Islet of Langerhans (tissue), 1 donor: Measurements from ENCODE around the gene NTN3.

ENCODE experiments used
- FAIRE-seq: peaks from one replicate; lab custom pipeline; 2011; peaks lifted over from hg19 to GRCh38; lab: Jason Lieb, UNC

The NTN3 gene

DNA sequence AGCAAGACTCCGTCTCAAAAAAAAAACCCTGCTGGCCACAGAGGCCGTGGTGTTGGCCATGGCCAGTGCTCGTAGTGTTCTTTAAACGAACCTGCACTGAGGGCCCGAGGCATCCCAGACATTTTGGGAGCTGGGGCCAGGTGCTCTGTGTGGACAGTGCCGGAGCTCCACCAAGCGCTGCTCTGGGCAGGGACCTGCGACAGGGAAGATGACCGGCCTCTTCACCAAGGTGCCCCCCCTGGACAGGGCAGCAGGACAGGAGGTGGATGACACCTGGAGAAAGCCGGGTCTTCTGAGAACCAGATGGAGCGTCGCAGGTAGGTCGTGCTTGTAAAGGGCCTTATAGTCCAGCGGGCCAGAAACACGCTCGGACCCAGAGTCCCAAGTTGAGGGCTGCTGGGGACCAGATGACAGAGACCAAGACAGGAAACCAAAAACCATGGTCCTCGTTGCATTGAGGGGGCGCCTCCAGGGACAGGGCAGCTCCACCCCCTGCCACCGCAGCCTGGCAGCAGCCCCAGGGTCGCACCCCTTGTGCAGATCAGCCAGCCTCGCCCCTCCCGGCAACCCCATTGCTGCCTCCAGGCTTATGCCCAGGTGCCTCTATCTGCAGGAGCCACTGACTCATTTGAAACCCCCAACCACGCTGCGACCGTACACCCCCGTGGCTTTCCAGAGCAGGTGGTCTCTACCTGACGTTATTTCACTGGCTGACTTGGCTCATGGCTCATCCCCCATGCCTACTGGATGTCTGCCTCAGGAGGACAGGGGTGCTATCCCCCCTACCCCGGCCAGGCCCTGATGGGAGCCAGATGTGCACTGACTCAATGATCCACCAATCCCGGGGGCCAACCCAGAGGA is 4.2 kb upstream of the NTN3 start:
- FAIRE-seq = no peak

DNA sequence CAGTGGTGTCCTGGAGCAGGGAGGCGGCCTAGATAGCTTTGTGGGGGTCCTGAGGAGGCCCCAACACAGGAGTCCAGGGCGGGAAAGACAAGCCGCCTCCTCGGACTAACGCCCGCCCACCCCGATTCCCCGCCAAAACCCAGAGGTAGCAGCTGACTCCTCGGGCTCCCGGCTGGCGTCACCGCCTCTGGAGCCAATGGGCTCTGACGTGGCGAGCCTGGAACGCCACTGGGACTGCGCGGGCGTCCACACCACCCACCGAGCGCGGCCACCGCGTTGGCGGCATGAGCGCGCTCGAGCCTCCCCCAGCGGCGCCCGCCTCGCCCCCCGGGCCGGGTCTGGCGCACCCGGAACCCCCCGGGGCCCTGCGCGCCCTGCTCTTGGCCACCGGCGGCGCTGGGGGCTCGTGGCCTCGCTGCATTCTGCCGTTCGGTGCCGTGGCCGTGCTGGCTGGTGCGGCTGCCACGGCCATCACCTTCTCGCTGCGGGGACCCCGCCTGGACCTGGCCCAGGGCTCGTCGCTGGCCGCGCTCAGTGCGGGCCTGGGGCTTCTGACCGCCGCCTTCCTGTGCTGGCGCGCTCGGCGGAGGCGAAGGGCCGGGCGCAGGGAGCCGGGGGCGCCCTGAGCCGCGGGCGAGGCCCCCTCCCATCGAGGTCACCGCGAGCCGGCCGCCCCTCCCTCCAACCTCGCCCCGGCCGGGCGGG is 3.4 kb upstream of the NTN3 start:
- no peak for FAIRE-seq

DNA sequence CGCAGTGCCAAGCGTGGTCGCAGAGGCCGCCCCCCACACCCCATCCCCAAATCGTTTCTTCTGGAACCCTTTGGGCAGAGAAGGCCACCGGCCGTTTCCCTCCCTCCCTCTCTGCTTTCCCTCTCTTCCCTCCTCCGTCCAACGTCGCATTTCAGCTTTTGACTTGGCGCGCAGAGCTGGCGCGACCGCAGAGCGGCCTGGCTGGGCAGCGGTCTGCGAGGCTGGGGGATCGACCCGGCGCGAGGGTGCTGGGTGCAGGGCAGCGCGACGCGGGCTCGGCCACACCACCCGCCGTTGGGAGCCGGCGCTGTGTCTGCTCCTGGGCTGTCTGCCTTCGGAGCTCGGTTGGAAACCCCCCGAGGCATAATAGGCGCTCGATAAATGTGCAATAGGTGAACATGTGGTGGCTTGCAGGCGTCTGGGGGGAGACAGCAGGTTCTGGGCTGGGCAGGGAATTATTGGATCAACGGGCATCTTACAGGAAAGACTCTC is 2.8 kb upstream of the NTN3 start:
- no peak for FAIRE-seq

DNA sequence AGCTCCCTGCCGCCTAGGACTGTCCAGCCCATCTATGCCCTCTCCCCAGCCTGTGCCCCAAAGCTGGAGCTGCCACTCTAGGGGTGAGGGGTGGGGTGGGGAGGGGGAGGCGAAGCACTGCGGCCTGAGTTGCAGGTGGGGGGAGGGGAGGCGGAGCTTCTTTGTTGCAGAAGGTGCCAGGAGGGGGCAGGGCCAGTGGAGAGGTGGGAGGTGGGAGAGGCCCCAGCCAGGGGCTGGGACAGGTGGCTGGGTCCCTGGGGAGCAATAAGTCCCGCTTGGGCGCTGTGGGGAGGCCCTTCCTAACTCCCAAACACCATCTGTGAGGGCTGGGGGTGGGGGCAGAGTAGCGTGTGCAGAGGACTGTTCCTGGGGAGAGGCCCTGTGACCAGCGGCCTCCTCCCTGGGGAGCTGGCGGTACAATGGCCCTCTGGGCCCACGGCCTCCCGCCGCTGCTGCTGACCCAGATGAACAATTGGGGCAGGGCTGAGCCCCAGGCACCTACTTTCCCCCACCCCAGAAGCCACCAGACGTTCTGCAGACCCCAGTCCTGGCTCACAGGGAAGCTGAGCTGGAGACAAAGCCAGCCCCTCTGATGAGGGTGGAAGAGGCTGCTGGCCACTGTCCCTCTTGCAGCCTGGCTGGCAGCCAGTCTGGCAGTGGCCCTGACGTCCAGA is 2.2 kb upstream of the NTN3 start:
- no peak for FAIRE-seq

DNA sequence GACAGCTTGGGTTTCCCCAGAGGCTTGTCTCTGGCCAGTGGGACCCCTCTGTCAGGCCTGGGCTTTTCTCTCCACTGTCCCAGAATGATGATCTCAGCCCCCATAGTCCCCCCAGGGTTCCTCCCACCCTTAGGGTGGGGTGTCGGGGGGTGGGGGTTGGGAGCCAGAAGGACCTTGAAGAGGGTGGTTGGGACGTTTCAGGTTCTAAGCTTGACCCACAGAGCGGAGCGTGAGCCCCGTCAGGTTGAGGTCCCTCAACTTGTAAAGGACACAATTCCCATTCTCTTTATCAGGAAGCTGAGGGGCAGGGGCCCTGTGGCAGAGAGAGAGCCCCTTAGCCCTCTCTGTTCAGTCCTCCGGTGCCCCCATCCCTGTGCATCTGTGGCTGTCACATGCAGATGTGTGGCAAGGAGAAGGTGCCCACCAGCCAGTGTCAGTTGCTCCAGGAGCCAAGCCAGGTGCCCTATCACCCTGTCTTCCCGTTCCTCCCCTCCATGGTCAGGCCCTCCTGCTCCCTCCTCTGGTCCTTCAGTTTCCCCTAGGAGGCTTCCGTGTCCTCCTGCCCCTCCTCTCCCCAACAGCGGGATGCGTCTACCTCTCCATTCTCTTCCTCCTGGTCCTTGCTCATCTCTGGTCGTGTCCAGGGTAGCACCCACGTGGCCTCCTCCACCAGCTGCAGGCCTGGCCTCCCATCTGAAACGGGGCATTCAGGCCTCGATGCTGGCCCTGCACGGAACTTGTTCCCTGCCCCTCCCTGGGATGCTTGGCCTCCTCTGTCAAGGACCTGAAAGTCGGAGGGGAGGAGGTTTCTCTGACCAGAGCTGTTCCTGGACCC is 1.5 kb upstream of the NTN3 start:
- FAIRE-seq = no peak

DNA sequence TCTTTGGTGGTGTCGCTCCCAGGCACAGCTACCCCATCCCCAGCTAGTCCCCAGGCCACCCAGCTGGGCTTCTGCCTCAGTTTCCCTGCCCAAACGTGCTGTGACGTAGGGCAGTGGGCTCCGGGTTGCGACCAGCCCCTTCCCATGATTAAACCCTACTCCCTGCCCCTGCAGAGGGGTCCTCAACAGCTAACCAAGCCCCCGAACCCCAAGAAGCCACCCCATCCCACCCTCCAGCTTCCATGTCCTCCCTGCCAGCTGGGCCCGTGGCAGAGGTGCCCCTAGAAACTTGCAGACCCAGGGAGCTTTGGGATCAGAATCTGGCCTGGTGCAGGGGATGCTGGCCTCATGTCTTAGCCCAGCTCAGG is 879 bp upstream of the NTN3 start:
- FAIRE-seq = no peak

DNA sequence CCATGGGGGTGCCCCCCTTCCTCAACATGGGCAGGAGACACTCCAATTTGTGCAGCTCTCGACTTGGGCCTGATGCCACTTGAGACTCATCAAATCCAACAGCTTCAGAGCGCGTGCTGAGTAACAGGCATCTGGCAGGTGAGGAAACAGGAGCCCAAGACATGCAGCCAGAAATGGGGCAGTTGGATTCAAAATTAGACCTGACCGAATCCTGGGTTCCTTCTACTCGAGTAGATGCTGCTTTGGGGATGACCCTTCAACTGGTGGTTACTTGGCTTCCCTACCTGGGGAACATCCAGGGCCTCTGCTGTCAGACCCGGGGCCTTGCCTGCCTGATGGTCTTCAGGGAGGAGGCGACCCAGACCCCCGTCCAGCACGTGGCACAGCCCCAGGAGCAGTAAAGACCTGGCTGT is 488 bp upstream of the NTN3 start:
- no peak for FAIRE-seq

DNA sequence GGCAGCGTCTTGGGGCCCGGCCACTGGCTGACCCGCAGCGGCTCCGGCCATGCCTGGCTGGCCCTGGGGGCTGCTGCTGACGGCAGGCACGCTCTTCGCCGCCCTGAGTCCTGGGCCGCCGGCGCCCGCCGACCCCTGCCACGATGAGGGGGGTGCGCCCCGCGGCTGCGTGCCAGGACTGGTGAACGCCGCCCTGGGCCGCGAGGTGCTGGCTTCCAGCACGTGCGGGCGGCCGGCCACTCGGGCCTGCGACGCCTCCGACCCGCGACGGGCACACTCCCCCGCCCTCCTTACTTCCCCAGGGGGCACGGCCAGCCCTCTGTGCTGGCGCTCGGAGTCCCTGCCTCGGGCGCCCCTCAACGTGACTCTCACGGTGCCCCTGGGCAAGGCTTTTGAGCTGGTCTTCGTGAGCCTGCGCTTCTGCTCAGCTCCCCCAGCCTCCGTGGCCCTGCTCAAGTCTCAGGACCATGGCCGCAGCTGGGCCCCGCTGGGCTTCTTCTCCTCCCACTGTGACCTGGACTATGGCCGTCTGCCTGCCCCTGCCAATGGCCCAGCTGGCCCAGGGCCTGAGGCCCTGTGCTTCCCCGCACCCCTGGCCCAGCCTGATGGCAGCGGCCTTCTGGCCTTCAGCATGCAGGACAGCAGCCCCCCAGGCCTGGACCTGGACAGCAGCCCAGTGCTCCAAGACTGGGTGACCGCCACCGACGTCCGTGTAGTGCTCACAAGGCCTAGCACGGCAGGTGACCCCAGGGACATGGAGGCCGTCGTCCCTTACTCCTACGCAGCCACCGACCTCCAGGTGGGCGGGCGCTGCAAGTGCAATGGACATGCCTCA is 773 bp downstream of the NTN3 start:
- FAIRE-seq = no peak

DNA sequence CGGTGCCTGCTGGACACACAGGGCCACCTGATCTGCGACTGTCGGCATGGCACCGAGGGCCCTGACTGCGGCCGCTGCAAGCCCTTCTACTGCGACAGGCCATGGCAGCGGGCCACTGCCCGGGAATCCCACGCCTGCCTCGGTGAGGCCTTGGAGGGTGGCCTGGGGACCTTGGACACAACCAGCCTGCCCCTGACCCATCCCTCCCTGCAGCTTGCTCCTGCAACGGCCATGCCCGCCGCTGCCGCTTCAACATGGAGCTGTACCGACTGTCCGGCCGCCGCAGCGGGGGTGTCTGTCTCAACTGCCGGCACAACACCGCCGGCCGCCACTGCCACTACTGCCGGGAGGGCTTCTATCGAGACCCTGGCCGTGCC is 1.4 kb downstream of the NTN3 start:
- FAIRE-seq = no peak

DNA sequence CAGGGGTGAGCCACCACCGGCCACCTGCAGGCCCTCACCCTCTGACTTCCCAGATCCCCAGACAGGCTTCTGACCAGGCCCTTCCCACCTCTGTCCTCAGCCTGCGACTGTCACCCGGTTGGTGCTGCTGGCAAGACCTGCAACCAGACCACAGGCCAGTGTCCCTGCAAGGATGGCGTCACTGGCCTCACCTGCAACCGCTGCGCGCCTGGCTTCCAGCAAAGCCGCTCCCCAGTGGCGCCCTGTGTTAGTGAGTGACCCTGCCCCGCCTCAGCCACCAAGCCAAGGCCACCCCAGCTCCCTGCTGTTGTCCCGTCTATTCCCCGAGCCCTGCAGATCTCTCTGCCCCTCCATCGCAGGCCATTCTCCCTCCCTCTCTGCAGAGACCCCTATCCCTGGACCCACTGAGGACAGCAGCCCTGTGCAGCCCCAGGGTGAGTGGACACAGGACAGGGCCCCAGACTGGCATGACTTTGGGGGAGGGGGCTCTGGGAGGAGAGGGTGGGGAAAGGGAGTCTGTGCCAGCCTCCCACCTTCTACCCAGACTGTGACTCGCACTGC is 1.9 kb downstream of the NTN3 start:
- FAIRE-seq = no peak

DNA sequence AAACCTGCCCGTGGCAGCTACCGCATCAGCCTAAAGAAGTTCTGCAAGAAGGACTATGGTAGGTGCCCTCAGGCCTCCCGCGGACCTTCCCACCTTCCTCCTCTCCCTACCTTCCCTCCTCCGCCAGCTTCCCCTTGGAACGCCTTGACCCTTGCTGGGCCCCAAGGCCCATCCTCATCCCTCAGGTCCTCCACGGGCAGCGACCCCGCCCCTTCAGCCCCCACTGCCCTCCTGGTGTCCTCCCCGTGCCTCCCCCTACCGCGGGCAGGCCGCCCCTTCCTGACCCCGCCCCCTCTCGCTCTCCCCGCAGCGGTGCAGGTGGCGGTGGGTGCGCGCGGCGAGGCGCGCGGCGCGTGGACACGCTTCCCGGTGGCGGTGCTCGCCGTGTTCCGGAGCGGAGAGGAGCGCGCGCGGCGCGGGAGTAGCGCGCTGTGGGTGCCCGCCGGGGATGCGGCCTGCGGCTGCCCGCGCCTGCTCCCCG is 2.4 kb downstream of the NTN3 start:
- no peak for FAIRE-seq

DNA sequence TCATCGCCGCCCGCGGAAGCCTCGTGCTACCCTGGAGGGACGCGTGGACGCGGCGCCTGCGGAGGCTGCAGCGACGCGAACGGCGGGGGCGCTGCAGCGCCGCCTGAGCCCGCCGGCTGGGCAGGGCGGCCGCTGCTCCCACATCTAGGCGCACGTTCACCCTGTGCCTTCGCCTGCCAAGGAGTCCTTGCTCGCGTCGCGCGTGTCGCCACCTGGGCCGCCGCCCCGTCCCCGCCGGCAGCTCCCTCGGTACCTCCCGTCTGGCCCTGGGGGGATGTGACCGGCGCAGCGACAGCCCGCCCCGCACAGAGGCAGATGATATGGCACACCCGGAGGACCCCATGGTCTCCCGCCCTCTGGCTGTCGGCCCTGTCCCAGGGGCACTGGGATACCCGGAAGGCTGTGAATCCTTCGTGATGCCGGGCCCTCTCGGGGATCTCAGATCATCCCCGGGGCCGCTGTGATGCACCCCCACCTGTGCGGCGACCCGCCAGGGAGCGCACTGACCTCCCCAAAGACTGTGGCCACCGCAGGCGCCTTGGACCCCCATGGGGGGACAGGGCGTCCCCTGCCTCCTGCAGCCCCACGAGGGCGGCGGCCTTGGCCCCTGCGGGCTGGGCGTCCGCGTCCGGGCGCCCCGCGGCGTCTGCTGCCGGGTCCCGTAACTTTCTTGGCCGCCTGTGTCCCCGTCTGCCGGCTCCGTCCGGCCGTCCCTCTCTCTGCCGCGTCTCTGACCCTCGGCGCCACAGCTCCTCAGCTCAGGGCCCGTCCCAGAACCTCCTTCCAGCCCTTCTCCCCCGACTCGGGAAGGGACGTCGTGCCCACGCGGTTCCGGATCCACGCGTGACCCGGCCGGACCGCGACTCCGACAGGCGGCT is 3.1 kb downstream of the NTN3 start:
- no peak for FAIRE-seq

DNA sequence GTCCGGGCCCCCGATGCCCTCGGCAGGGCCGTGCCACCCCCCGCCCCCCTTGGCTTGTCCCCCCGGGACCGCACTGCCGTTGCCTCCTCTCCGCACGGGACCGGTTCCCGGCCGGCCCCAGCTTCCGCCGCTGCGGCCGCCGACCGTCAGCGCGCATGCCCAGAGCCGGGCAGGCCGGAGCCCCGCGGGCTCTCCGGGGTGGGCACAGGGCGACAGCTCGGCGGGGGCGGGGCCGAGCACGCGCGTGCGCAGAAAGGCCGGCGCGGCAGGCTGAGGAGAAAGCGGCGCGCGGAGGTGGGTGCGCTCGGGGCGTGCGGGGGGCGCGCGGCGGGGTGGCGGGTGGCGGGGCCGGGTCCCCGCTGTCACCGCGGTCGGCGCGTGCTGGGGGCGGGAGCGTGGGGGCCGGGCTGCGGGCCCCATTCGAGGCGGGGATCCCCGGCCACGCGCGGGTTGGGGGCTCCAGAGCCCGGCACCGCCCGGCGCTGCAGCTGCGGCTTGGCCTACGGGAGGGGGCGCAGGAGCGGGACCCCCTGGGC is 3.8 kb downstream of the NTN3 start, which contains the start of gene TBC1D24:
TBC1D24 (plus strand) TSS at position 251 of the 536 bp plus-strand sequence. CDS start 21,022 bp downstream, outside the sequence.
- no peak for FAIRE-seq

DNA sequence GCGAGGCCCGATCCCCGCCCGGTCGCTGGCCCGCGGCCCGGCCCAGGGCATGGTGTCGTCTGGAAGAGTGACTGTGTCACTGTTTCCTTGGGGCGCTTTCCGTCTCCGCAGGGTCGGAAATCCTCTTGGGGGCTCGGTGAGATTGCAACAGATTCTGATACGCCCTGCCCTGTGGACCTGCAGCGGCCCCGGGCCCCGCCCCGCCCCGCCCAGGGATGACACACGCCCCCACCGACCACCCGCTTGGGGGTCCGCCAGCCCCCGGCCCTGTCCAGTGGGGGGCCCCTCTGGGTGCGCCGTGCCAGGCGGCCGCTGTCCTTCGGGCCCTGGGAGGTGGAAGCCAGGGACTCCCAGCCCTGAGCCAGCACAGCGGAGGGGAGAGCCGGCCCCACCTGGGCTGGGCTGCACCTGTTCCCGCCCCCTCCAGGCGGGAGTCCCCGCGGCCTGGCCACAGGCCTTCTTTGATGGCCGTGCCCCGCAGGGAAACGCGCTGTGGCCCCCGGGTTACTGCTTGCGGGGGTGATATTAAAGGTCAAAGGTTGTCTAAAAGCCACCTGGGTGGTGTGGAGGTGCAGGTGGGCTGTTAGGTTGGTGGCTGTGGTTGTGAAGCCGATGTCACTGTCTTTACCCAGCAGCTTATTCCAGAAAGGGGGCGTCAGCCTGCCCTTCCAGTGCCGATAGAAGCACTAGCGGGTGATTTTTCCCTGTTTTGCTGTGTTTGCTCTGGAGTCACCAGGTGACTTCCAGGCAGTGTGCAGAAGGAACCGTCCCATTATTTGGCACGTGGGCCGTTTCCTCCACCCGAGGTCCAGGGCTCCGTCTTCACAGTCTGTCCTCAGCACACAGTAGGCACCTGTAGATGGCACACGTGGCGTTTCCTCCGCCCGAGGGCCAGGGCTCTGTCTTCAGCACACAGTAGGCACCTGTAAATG is 4.6 kb downstream of the NTN3 start:
- no peak for FAIRE-seq

DNA sequence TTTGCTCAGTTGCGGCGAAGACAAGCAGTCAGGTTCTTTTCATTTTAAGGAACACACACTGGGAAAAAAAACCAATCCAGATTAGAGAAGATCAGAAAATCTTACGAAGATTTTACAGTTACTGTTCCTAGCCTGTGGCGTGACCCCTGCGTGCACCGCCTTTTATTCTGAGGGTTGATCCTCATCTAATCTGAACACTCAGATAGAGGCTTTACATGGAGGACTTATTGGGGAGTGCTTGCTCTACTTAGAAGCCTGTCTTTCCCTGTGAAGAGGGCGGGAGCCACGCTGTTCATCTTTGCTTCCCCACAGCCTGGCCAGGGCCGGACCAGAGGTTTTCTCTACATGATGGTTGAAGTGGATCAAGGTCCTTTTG is 5.2 kb downstream of the NTN3 start:
- no peak for FAIRE-seq

DNA sequence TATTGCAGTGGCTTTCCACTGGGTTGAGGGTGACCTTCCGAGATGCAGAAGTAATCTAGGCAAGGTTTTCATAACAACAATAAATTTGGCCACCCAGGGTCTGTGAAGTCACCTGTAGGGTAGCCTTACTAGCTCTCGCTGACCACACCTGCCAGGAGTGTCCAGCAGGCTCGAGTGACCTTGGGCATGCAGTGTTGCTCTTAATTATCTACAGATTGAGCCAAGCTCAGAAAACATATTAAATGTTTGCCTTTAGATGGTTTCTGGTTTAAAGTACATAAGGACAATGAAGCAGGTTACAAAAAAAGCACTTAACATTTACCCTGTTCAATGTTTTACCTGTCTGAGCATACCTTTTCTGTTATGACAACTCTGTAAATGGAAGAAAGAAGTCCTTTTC is 5.6 kb downstream of the NTN3 start:
- no peak for FAIRE-seq

DNA sequence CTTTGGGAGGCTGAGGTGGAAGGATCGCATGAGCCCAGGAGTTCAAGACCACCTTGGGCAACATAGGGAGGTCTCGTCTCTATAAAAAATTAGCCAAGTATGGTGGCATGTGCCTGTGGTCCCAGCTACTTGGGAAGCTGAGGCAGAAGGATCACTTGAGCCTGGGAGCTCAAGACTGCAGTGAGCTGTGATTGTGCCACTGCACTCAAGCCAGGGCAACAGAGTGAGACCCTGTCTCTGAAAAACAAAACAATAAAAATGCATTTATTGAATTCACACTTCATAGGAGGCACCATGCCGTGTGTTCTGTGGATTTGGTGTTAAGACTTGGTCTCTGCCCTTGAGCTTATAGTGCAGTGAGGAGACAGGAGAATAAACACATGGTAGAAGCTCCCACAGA is 6.2 kb downstream of the NTN3 start:
- no peak for FAIRE-seq

DNA sequence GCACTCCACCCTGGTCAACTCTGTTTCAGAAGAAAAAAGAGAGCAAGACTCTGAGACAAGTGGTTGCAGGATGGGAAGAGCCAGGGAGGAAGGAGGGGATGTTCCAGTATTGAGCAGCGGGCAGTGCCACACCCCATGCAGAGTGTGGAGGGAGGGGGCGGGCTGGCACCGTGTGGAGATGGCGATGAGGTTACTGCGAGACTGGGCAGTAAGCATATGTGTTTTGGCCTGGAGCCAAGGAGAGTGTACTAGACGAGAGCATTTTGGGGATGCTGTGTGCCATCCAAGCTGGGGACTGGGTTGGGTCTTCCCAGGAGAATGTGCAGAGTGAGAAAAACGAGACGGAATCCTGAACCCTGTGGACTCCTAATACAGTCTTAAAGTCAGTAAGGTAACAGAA is 7.2 kb downstream of the NTN3 start:
- no peak for FAIRE-seq
